SH-SY5Y (cell line): ENCODE measurements around the gene CPNE4.

ENCODE experiments used
- GATA2 ChIP-seq: IDR thresholded peaks from 2 replicates; pipeline ENCODE4 v1.6.1; 2011; ENCODE audit warnings: mild to moderate bottlenecking, low read depth, low read length
- GATA3 ChIP-seq: IDR thresholded peaks from 2 replicates; pipeline ENCODE4 v1.6.1; 2011; ENCODE audit warnings: low read depth, mild to moderate bottlenecking, low read length, moderate library complexity

DNA sequence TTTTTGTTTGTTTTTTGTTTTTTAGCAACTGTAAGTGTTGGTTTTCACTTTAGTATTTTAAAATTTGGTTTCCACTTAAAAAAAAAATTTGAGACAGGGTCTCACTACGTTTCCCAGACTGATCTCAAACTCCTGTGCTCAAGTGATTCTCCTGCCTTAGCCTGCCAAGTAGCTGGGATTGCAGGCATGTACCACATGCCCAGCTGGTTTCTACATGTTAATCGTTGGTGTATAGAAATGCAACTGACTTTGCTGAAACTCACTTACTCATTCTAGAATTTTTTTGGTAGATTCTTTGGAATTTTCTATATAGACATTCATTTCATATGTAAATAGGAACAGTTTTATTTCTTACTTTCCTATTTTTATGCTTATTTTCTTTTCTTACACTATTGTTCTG, 287.3 kb downstream of the CPNE4 start:
- TF ChIP-seq GATA2: no peak
- TF ChIP-seq GATA3: no peak
